ENCODE measurements around the gene IL1RAPL1.

The IL1RAPL1 gene

GRCh38 chrX:29947225-29947624 is 1360.0 kb downstream of the IL1RAPL1 start:
- no peak for DNase-seq

- no peak for DNase-seq
These were observed 1361.4 kb downstream of the IL1RAPL1 start for GRCh38 chrX:29948653-29949052.

GRCh38 chrX:29952016-29952415 is 1364.8 kb downstream of the IL1RAPL1 start:
- DNase-seq = no peak

GRCh38 chrX:29962061-29962460 is 1374.8 kb downstream of the IL1RAPL1 start:
- DNase-seq = no peak

GRCh38 chrX:29965634-29966033 is 1378.4 kb downstream of the IL1RAPL1 start:
- DNase-seq = no peak

GRCh38 chrX:29992083-29992482 is 1404.8 kb downstream of the IL1RAPL1 start:
- DNase-seq = no peak

GRCh38 chrX:30005813-30006212 is 1418.6 kb downstream of the IL1RAPL1 start:
- DNase-seq = no peak

All from stimulated activated CD8-positive, alpha-beta memory T cell treated with anti-CD3 and anti-CD28 coated beads, Interleukin-4, amount 100 ng/mL, for 48 hours (primary cell).